ENCODE measurements around the gene NID2. TPM values are rescaled to one million over a fixed set of nuclear protein-coding genes. Genes with fewer than 3 reads are reported as not detected.

The NID2 gene
- total and polyA plus RNA-seq, 2 experiments from 2014 or later, result 179 to 538 TPM

GRCh38 chr14:52075371-52075770 is 6.5 kb upstream of the NID2 start:
- Histone ChIP-seq H3K36me3 (no peaks in the 10 kb centered on the region), H3K4me1 (ENCODE audit: low read depth) (peaks cover 42% of the 10 kb centered on the region), H3K4me3 (no peak overlapping the region), H3K9me3 (ENCODE audit: low read depth) (no peaks in the 10 kb centered on the region), H3K27me3 (no peaks in the 10 kb centered on the region), H3K27ac (no peak overlapping the region)
- no peak for TF ChIP-seq CTCF (IDR thresholded peaks at IDR 0.05; ENCODE audit: low read depth, low read length)
- DNase-seq (ENCODE audit: low read depth in 1 of 2, low spot score in 1 of 2), result no peak

- peak overlapping the region; percentile 7 for H3K27ac ChIP-seq
- no peaks in the 10 kb centered on the region for H3K9me3 ChIP-seq (ENCODE audit: low read depth)
- no peaks in the 10 kb centered on the region for H3K36me3 ChIP-seq
- DNase-seq (ENCODE audit: low read depth in 1 of 2, low spot score in 1 of 2), result peak in 1 of 2 donors; percentile 56
- H3K27me3 ChIP-seq, result no peaks in the 10 kb centered on the region
- H3K4me3 ChIP-seq, result no peak overlapping the region
- peaks cover 35% of the 10 kb centered on the region for H3K4me1 ChIP-seq (ENCODE audit: low read depth)
- no peak for TF ChIP-seq CTCF (IDR thresholded peaks at IDR 0.05; ENCODE audit: low read depth, low read length)
These were observed 4.4 kb upstream of the NID2 start for GRCh38 chr14:52073251-52073650.

- DNase-seq (ENCODE audit: low read depth in 1 of 2, low spot score in 1 of 2), result no peak
- no peak for TF ChIP-seq CTCF (IDR thresholded peaks at IDR 0.05; ENCODE audit: low read depth, low read length)
- Histone ChIP-seq H3K4me3 (no peak overlapping the region), H3K4me1 (ENCODE audit: low read depth) (peaks cover 35% of the 10 kb centered on the region), H3K27ac (no peak overlapping the region), H3K27me3 (no peaks in the 10 kb centered on the region), H3K36me3 (no peaks in the 10 kb centered on the region), H3K9me3 (ENCODE audit: low read depth) (no peaks in the 10 kb centered on the region)
These were observed 3.5 kb upstream of the NID2 start for GRCh38 chr14:52072266-52072780.

GRCh38 chr14:52071675-52072074 is 2.8 kb upstream of the NID2 start:
- no peak overlapping the region for H3K4me3 ChIP-seq
- peaks cover 40% of the 10 kb centered on the region for H3K4me1 ChIP-seq (ENCODE audit: low read depth)
- no peaks in the 10 kb centered on the region for H3K36me3 ChIP-seq
- H3K9me3 ChIP-seq (ENCODE audit: low read depth), result no peaks in the 10 kb centered on the region
- peak; percentile 69 to 72 for DNase-seq (ENCODE audit: low read depth in 1 of 2, low spot score in 1 of 2)
- TF ChIP-seq CTCF (IDR thresholded peaks at IDR 0.05; ENCODE audit: low read depth, low read length), result peak; percentile 49
- H3K27me3 ChIP-seq, result no peaks in the 10 kb centered on the region
- H3K27ac ChIP-seq, result no peak overlapping the region

GRCh38 chr14:52070051-52070431 is 1.2 kb upstream of the NID2 start:
- no peak for TF ChIP-seq CTCF (IDR thresholded peaks at IDR 0.05; ENCODE audit: low read depth, low read length)
- no peak for DNase-seq (ENCODE audit: low read depth in 1 of 2, low spot score in 1 of 2)
- no peaks in the 10 kb centered on the region for H3K27me3 ChIP-seq
- H3K4me3 ChIP-seq, result peak overlapping the region; percentile 83
- peaks cover 4% of the 10 kb centered on the region for H3K36me3 ChIP-seq
- no peaks in the 10 kb centered on the region for H3K9me3 ChIP-seq (ENCODE audit: low read depth)
- H3K27ac ChIP-seq, result peak overlapping the region; percentile 87
- peaks cover 41% of the 10 kb centered on the region for H3K4me1 ChIP-seq (ENCODE audit: low read depth)

Data from cardiac muscle cell (in vitro differentiated cells and primary cell).